HUDEP-2 (cell line): ENCODE measurements around the gene SLC35G2.
A peak's percentile ranks its signal among the peaks of the same experiment; 100 is the strongest.
"Not testable (repeated sequence)": the region's sequence is repeated elsewhere in the genome, so short reads cannot be mapped to it uniquely, and the experiment has no call there.

Source experiments
- DNase-seq, 76 experiments: peaks; one replicate each; lab custom pipeline; 2025; ENCODE audit not compliant: unreplicated experiment in 76 of 76; lab: John Stamatoyannopoulos, UW

The SLC35G2 gene

GRCh38 chr3:136885357-136886213 lies 66.7 kb downstream of the SLC35G2 start:
- DNase-seq, result no peak

- DNase-seq, result no peak
Observed at GRCh38 chr3:136889947-136890346, 71.0 kb downstream of the SLC35G2 start.

- DNase-seq, result no peak
Observed at GRCh38 chr3:136891934-136892855, 73.3 kb downstream of the SLC35G2 start.

DNA sequence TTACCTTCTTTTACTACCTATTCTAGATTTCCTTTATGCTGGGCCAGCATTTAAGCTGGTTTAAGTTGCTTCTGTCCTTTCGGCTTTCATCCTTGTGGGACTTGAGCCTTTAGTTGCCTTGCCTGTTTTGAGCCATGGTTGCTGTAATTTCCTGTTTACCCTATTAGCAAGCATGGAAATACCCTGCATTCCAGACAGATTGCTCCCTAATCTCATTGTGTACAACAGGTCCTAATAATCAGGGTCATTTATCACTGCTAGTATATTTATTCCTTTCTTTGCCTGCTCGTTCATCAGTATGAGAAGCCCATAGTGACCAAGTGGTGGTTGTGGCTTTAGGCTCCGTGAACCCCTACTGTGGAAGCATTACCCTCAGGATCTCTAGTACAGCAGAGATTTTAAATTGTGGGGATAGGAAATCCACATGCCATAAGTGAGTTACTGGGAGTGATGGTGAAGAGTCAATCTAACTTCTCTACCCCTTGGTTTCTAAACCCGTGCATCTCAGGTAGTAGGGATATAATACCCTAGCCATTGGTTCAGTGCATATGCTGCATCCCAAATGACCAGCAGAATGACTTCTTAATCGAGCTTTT lies 75.0 kb downstream of the SLC35G2 start:
- no peak for DNase-seq

- not testable (repeated sequence) for DNase-seq
Observed at GRCh38 chr3:136897171-136897570, 78.2 kb downstream of the SLC35G2 start.

GRCh38 chr3:136898549-136898948 lies 79.6 kb downstream of the SLC35G2 start:
- no peak for DNase-seq

GRCh38 chr3:136898954-136899353 lies 80.0 kb downstream of the SLC35G2 start:
- peak in 2 of 76 experiments; percentile 3 to 5 for DNase-seq

DNA sequence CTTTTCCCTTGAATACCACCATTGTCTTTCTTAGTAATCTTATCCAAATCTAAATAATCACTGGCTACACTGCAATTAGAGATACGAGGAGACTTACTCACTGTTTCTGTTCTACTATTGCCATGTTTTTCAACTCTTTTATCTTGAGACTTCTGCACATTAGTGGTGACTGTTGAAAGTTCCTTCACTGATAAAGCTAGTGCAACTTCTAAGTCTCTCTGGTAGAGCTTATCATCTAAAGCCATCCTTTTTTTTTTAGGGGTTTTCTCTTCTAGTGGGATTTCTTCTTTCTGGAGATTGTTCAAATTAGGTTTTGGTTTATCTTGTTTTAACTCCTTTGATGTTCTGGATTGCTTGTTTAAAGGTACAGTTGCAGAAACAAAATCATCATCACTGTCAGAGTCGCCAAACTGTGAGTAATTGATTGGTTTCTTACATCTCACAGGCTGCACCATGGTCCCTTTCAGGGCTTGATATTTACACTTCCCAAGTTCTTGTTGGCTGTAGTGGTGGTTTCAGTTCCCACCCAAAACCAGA lies 80.8 kb downstream of the SLC35G2 start:
- DNase-seq, result peak in 32 of 76 experiments; percentile 1 to 79 (median 42)

DNA sequence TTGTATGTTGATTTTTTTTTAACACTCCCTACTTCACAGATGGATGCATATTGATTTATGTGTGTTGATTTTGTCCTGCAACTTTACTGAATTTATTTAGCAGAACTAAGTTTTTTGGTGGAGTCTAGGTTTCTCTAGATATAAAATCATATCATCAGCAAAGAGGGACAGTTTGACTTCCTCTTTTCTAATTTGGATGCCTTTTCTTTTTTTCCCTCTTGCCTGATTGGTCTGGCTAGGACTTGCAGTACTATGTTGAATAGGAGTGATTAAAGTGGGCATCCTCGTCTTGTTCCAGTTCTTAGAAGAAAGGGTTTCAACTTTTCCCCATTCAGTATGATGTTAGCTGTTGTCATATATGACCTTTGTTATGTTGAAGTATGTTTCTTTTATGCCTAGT lies 81.8 kb downstream of the SLC35G2 start:
- DNase-seq, result peak in 3 of 76 experiments; percentile 3 to 11 (median 8)

DNA sequence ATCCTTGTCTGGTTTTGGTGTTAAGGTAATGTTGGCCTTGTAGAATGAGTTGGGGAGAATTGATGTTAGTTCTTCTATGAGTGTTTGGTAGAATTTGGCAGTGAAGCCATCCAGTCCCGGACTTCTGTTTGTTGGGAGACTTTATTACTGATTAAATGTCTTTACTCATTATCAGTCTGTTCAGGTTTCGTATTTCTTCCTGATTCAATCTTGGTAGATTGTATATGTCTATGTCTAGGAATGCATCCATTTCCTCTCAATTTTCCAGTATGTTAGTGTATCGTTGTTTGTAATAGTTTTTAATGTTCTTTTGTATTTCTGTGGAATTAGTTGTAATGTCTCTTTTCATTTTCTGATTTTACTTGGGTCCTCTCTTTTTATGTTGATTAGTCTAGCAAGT lies 82.5 kb downstream of the SLC35G2 start:
- no peak for DNase-seq

DNA sequence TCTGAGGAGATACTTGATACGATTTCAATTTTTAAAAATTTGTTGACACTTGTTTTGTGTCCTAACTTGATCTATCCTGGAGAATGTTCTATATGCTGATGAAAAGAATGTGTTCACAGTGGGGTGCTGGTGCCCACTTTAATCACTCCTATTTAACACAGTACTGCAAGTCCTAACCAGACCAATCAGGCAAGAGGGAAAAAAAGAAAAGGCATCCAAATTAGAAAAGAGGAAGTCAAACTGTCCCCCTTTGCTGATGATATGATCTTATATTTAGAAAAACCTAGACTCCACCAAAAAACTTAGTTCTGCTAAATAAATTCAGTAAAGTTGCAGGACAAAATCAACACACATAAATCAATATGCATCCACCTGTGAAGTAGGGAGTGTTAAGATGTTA lies 83.6 kb downstream of the SLC35G2 start:
- DNase-seq, result peak in 3 of 76 experiments; percentile 3 to 9 (median 4)

DNA sequence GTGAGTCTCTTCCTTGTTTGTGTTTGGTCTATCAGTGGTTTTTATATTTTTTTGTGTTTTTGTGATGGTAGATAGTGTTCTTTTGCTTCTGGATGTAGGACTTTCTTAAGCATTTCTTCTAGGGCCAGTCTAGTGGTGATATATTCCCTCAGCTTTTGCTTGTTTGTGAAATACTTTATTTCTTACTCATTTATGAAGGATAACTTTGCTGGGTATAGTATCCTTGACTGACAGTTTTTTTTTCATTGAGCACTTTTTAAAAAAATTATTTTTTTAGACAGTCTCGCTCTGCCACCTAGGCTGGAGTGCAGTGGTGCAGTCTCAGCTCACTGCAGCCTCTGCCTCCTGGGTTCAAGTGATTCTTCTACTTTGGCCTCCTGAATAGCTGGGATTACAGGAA lies 85.0 kb downstream of the SLC35G2 start:
- no peak for DNase-seq

DNA sequence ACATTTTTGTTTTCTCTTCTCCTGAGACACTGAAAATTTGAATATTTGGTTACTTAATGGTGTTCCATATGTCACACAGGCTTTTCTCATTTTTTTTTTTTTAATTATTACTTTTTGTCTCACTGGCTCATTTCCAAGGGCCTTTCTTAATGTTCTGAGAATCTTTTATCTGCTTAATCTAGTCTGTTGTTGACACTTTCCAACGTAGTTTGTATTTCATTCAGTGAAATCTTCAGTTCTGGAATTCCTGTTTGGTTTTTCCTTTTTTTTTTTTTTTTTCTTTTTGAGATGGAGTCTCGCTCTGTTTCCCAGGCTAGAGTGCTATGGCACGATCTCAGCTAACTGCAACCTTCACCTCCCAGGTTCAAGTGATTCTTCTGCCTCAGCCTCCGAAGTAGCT lies 85.8 kb downstream of the SLC35G2 start:
- no peak for DNase-seq
